Measurements from ENCODE around the gene IFNGR1. TPM values are rescaled to one million over a fixed set of nuclear protein-coding genes. Genes with fewer than 3 reads are reported as not detected.

The IFNGR1 gene
- total RNA-seq (2022; extraction: Qiagen RNA extraction): 34.4 to 39.4 TPM (median 37.6 TPM) in 5 replicates

GRCh38 chr6:137218917-137219663, at the start of gene IFNGR1:
TSS of gene IFNGR1 (minus strand) at chr6:137219385. CDS start at chr6:137219327, 58 bp downstream.

GRCh38 chr6:137173501-137173900, 45.7 kb downstream of the IFNGR1 start, which contains the start of gene IL22RA2:
TSS of gene IL22RA2 (minus strand) at chr6:137173644. CDS start at chr6:137161749, 11,895 bp downstream.

Other genes starting within 250 kb of the IFNGR1 start
- gene IL20RA, start 174.4 kb downstream of the IFNGR1 start, total RNA-seq (2022; extraction: Qiagen RNA extraction): not detected in 5 replicates
- gene IL22RA2, start 45.7 kb downstream of the IFNGR1 start, total RNA-seq (2022; extraction: Qiagen RNA extraction): not detected in 5 replicates

All from A549 treated with Mapracorat at 1 μM for 4 hours (cell line).